ENCODE data around the gene CDH16.

The CDH16 gene

DNA sequence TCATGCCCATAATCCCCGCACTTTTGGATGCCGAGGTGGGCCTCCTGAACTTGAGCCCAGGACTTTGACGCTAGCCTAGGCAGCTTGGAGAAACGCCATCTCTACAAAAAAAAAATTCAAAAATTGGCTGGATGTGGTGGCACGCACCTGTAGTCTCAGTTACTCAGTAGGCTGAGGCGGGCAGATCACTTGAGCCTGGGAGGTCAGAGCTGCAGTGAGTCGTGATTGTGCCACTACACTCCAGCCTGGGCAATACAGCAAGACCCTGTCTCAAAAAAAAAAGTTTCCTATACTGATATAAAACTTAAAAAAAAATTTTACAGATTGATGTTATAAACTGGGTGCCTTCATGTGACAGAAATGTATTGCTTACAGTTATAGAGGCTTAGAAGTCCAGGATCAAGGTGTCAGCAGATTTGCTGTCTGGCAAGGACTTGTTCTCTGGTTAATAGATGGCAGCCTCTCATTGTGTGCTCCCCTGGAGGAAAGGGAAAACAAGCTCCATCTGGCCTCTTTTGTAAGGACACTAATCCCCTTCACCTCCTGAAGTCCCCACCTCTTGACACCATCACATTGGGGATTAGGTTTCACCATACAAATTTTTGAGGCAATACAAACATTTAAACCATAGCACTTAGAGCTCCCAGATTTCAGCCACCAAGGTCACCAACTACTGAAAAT is 33.9 kb upstream of the CDH16 start:
- TF ChIP-seq, protein P1, sequence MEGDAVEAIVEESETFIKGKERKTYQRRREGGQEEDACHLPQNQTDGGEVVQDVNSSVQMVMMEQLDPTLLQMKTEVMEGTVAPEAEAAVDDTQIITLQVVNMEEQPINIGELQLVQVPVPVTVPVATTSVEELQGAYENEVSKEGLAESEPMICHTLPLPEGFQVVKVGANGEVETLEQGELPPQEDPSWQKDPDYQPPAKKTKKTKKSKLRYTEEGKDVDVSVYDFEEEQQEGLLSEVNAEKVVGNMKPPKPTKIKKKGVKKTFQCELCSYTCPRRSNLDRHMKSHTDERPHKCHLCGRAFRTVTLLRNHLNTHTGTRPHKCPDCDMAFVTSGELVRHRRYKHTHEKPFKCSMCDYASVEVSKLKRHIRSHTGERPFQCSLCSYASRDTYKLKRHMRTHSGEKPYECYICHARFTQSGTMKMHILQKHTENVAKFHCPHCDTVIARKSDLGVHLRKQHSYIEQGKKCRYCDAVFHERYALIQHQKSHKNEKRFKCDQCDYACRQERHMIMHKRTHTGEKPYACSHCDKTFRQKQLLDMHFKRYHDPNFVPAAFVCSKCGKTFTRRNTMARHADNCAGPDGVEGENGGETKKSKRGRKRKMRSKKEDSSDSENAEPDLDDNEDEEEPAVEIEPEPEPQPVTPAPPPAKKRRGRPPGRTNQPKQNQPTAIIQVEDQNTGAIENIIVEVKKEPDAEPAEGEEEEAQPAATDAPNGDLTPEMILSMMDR (IDR thresholded peaks at IDR 0.05; ENCODE audit: low read depth, low read length), result no peak
- no peak for DNase-seq
- no peaks in the 10 kb centered on the region for H3K27me3 ChIP-seq
- no peak overlapping the region for H3K4me3 ChIP-seq (ENCODE audit: low read depth, low read length)
- H3K4me1 ChIP-seq, result no peaks in the 10 kb centered on the region; the same call in 1 of the 2 replicates
- no peaks in the 10 kb centered on the region for H3K9me3 ChIP-seq
- no peaks in the 10 kb centered on the region for H3K36me3 ChIP-seq

DNA sequence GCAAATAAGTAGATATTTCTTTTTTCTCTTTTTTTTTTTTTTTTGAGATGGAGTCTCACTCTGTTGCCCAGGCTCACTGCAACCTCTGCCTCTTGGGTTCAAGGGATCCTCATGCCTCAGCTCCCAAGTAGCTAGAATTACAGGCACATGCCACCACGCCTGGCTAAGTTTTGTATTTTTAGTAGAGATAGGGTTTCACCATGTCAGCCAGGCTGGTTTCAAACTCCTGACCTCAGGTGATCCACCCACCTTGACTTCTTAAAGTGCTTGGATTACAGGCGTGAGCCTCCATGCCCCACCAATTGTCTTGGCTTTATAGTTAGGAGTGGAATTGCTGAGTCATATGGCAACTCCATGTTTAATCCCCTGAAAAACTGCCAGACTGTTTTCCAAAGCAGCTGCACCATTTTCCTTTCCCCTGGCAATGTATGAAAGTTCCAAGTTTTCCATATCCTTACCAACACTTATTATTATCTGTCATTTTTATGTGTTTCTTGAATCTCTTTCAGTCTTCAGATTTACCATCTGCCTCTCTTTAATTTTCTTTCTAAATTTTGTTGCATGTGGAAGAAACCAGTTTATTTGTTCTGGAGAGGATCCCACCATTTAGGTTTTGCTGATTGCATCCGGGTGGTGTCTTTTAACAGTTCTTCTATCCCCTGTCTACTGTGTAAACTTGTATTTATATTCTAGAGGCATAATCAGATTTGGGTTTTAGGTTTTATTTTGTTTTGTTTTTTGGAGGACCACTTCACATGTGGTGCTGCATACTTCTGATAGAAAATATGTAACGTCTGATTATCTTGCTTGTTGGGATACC is 32.5 kb upstream of the CDH16 start:
- Histone ChIP-seq H3K36me3 (no peaks in the 10 kb centered on the region), H3K27me3 (no peaks in the 10 kb centered on the region), H3K4me3 (ENCODE audit: low read depth, low read length) (no peak overlapping the region), H3K9me3 (no peaks in the 10 kb centered on the region), H3K4me1 (no peaks in the 10 kb centered on the region; the same call in 1 of the 2 replicates)
- no peak for DNase-seq
- TF ChIP-seq, protein P1 (IDR thresholded peaks at IDR 0.05; ENCODE audit: low read depth, low read length), result no peak

DNA sequence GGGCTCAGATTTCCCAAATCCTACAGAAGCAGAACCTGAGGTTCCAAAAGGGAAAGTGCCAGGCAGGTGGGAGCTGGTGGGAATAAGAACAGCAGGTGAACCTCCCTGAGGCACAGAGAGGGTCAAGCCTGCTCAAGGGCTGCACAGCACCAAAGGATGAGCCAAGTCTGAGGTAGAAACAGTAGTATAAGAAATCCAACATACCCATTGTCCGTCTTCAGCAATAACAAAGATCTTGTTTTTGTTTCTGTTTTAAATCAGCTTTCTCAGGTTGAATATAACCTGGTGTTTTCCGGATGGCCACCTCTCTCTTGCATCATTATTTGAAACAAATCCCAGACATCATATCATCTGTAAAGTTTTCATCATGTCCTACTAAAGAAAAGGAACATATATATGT is 31.8 kb upstream of the CDH16 start:
- TF ChIP-seq, protein P1 (IDR thresholded peaks at IDR 0.05; ENCODE audit: low read depth, low read length), result no peak
- H3K27me3 ChIP-seq, result no peaks in the 10 kb centered on the region
- H3K4me3 ChIP-seq (ENCODE audit: low read depth, low read length), result no peak overlapping the region
- H3K9me3 ChIP-seq, result no peaks in the 10 kb centered on the region
- H3K4me1 ChIP-seq, result no peaks in the 10 kb centered on the region; the same call in 1 of the 2 replicates
- H3K36me3 ChIP-seq, result no peaks in the 10 kb centered on the region
- no peak for DNase-seq

DNA sequence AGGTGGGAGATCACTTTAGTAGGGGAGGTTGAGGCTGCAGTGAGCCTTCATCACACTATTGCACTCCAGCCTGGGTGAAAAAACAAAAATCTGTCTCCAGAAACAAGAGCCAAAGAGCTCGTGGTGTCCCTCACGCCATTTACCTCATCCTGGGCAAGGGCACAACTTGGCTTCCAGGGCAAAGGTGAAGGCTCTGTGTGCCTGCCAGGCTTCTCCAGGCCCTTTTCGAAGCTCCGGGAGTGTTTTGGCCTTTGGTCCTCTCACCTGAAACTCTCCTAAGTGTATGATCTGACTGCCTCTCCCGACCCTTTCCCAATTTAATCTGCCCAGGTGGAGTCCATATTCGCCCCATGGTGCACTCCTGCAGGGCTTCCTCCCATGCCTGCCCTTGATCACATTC is 30.8 kb upstream of the CDH16 start:
- no peaks in the 10 kb centered on the region; the same call in 1 of the 2 replicates for H3K4me1 ChIP-seq
- DNase-seq, result no peak

DNA sequence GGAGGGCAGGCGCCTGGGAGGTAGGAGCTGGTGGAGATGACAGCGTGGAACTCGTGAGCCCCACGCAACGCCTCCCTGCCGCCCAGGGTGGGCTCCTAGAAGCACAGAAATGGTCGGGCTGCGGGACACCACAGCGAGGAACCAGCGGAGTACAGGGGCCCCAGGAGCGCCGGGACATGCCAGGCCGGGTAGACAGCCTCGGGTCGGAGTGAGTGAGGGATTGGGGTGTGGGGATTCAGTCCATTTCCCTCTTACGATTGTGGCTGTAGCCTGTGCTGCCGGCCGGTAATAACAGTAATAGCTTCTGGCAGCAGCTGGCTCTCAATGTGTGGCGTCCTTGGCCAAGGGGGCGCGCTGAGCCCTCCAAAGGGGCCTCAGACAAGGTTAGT is 30.1 kb upstream of the CDH16 start:
- H3K4me1 ChIP-seq, result no peaks in the 10 kb centered on the region; the same call in 1 of the 2 replicates
- DNase-seq, result no peak
- TF ChIP-seq, protein P1 (IDR thresholded peaks at IDR 0.05; ENCODE audit: low read depth, low read length), result no peak
- no peaks in the 10 kb centered on the region for H3K9me3 ChIP-seq
- no peaks in the 10 kb centered on the region for H3K27me3 ChIP-seq
- no peaks in the 10 kb centered on the region for H3K36me3 ChIP-seq
- no peak overlapping the region for H3K4me3 ChIP-seq (ENCODE audit: low read depth, low read length)

More for the DNA sequence above, 30.8 kb upstream of the CDH16 start:
- TF ChIP-seq, protein P1 (IDR thresholded peaks at IDR 0.05; ENCODE audit: low read depth, low read length), result no peak
- no peaks in the 10 kb centered on the region for H3K9me3 ChIP-seq
- H3K27me3 ChIP-seq, result no peaks in the 10 kb centered on the region
- H3K36me3 ChIP-seq, result no peaks in the 10 kb centered on the region
- H3K4me3 ChIP-seq (ENCODE audit: low read depth, low read length), result no peak overlapping the region
